HEK293 (cell line): ENCODE measurements around the gene GAS7.

ENCODE experiments used
- CTCF ChIA-PET: fragments of 350-600 bp; formaldehyde crosslinking; extraction: SDS; loops from one replicate; lab custom pipeline; 2021; ENCODE audit warnings: antibody characterized with exemption; lab: Yijun Ruan, JAX
- POLR2A ChIA-PET: fragments of 300-600 bp; formaldehyde crosslinking; extraction: SDS; loops from one replicate; lab custom pipeline; 2020; ENCODE audit warnings: antibody characterized with exemption, inconsistent platforms; lab: Yijun Ruan, JAX
- H3K27ac ChIP-seq: fragments of 200-500 bp; sonication (Bioruptor generic); 2 replicates; pipeline ENCODE4 v1.5.1; 2014; ENCODE audit warnings: low read depth, low read length, control low read depth, inconsistent platforms; ENCODE audit errors: extremely low read depth
- H3K36me3 ChIP-seq, 2 experiments: fragments of 200-500 bp in 1 of 2; sonication (Bioruptor generic) in 1 of 2; 1 replicate in 1 of 2; 2 replicates in 1 of 2; pipeline ENCODE4 v1.5.1; 2014 to 2017; ENCODE audit warnings: inconsistent platforms in 2 of 2, low read length in 2 of 2; ENCODE audit not compliant: control insufficient read depth in 2 of 2, insufficient read depth in 1 of 2
- H3K4me1 ChIP-seq: fragments of 200-500 bp; sonication (Bioruptor generic); 2 replicates; pipeline ENCODE4 v1.5.1; 2014; ENCODE audit warnings: mild to moderate bottlenecking, low read length, inconsistent platforms; ENCODE audit not compliant: control insufficient read depth, insufficient read depth
- H3K4me3 ChIP-seq: 2 replicates; pipeline ENCODE4 v1.5.1; 2011; ENCODE audit warnings: low read depth, mild to moderate bottlenecking, control low read depth, low read length, moderate library complexity
- H3K9me3 ChIP-seq: fragments of 200-500 bp; sonication (Bioruptor generic); 2 replicates; pipeline ENCODE4 v1.5.1; 2014; ENCODE audit warnings: low read depth, low read length, inconsistent platforms; ENCODE audit not compliant: control insufficient read depth, insufficient read depth
- EGR2 ChIP-seq: fragments of 450-650 bp; formaldehyde crosslinking; IDR thresholded peaks from 2 replicates; pipeline ENCODE4 v1.5.1; 2016; ENCODE audit warnings: low read depth, missing biosample characterization, missing genetic modification characterization
- SALL2 ChIP-seq: fragments of 450-650 bp; formaldehyde crosslinking; IDR thresholded peaks from 2 replicates; pipeline ENCODE4 v1.5.0; 2017; ENCODE audit warnings: missing biosample characterization, mild to moderate bottlenecking, missing genetic modification characterization, borderline replicate concordance
- ZNF146 ChIP-seq: fragments of 450-650 bp; formaldehyde crosslinking; IDR thresholded peaks from 2 replicates; pipeline ENCODE4 v1.5.1; 2016; ENCODE audit warnings: missing biosample characterization, missing genetic modification characterization
- ZNF174 ChIP-seq: fragments of 450-650 bp; formaldehyde crosslinking; IDR thresholded peaks from 2 replicates; pipeline ENCODE4 v1.5.0; 2017; ENCODE audit warnings: missing biosample characterization, mild to moderate bottlenecking, missing genetic modification characterization
- ZNF221 ChIP-seq: fragments of 450-650 bp; formaldehyde crosslinking; IDR thresholded peaks from 2 replicates; pipeline ENCODE4 v1.5.1; 2017; ENCODE audit warnings: missing biosample characterization, missing genetic modification characterization, borderline replicate concordance
- ZNF335 ChIP-seq: fragments of 450-650 bp; formaldehyde crosslinking; conservative IDR thresholded peaks from 2 replicates; pipeline ENCODE4 v1.5.1; 2016; ENCODE audit warnings: missing biosample characterization, missing genetic modification characterization
- ZNF354C ChIP-seq: fragments of 450-650 bp; formaldehyde crosslinking; IDR thresholded peaks from 2 replicates; pipeline ENCODE4 v1.5.1; 2016; ENCODE audit warnings: missing biosample characterization, missing genetic modification characterization, low read depth, borderline replicate concordance
- ZNF362 ChIP-seq: fragments of 450-650 bp; formaldehyde crosslinking; IDR thresholded peaks from 2 replicates; pipeline ENCODE4 v1.5.1; 2016; ENCODE audit warnings: missing biosample characterization, missing genetic modification characterization
- ZNF518A ChIP-seq: fragments of 450-650 bp; formaldehyde crosslinking; conservative IDR thresholded peaks from 2 replicates; pipeline ENCODE4 v1.5.1; 2016; ENCODE audit warnings: low read depth, missing biosample characterization, missing genetic modification characterization
- ZNF548 ChIP-seq: fragments of 450-650 bp; formaldehyde crosslinking; IDR thresholded peaks from 2 replicates; pipeline ENCODE4 v1.5.1; 2016; ENCODE audit warnings: missing biosample characterization, missing genetic modification characterization
- ZNF571 ChIP-seq: fragments of 450-650 bp; formaldehyde crosslinking; IDR thresholded peaks from 2 replicates; pipeline ENCODE4 v1.5.0; 2017; ENCODE audit warnings: missing biosample characterization, missing genetic modification characterization
- ZNF664 ChIP-seq: fragments of 450-650 bp; formaldehyde crosslinking; IDR thresholded peaks from 2 replicates; pipeline ENCODE4 v1.5.1; 2016; ENCODE audit warnings: missing biosample characterization, missing genetic modification characterization
- ZNF785 ChIP-seq: fragments of 450-650 bp; formaldehyde crosslinking; IDR thresholded peaks from 2 replicates; pipeline ENCODE4 v1.5.1; 2016; ENCODE audit warnings: missing biosample characterization, missing genetic modification characterization
- ZNF792 ChIP-seq: fragments of 450-650 bp; formaldehyde crosslinking; IDR thresholded peaks from 2 replicates; pipeline ENCODE4 v1.5.1; 2016; ENCODE audit warnings: missing biosample characterization, missing genetic modification characterization
- ZSCAN30 ChIP-seq: fragments of 450-650 bp; IDR thresholded peaks from 2 replicates; pipeline ENCODE4 v1.5.1; 2018; ENCODE audit warnings: missing biosample characterization, mild to moderate bottlenecking, missing genetic modification characterization, moderate library complexity
- TF ChIP-seq, protein P1 (sequence below): fragments of 450-650 bp; formaldehyde crosslinking; IDR thresholded peaks from 2 replicates; pipeline ENCODE4 v1.5.1; 2016; ENCODE audit warnings: missing biosample characterization, missing genetic modification characterization, borderline replicate concordance
- TF ChIP-seq, protein P2 (sequence below): fragments of 450-650 bp; formaldehyde crosslinking; IDR thresholded peaks from 2 replicates; pipeline ENCODE4 v1.5.1; 2016; ENCODE audit warnings: missing biosample characterization, missing genetic modification characterization
- TF ChIP-seq, protein P3 (sequence below): fragments of 450-650 bp; formaldehyde crosslinking; IDR thresholded peaks from 2 replicates; pipeline ENCODE4 v1.5.1; 2016; ENCODE audit warnings: missing biosample characterization, missing genetic modification characterization

GAS7 gene

GRCh38 chr17:9912121-9913099, 286.0 kb downstream of the GAS7 start:
- ChIA-PET POLR2A (no interaction called here), CTCF (interaction anchor here (0.6 to 1.8 kb wide), 9 partner anchors 9 to 716 kb away, joined by 3 to 6 read pairs (median 3); no protein-coding TSS in a partner anchor)

DNA sequence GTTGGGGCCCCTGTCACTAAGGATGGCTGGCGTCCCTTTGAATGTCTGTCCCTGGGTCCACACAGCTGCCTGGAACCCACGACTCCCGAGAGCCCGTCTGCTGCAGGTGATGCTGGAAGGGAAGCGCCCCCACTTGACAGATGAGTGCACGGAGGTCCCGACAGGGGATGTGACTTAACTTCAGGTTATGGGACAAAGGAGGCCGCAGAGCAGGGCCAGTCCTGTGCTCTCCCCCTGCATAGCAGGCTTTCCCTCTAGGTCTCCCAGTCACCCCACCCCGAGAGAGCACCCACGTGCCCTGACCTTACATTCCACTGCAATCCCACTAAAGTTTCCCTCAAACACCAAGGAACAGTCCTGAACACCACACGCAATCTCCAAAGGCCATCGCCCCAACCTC, 287.3 kb downstream of the GAS7 start:
- ChIA-PET CTCF (interaction anchor here (3.2 kb wide), 1 partner anchor 18 kb away, joined by 7 read pairs; no protein-coding TSS in a partner anchor), POLR2A (no interaction called here)
- H3K4me1 ChIP-seq, result no peaks in the 10 kb centered on the region
- H3K27ac ChIP-seq, result no peak overlapping the region
- H3K4me3 ChIP-seq, result no peak overlapping the region
- H3K9me3 ChIP-seq, result no peaks in the 10 kb centered on the region
- no peaks in the 10 kb centered on the region for H3K36me3 ChIP-seq
- TF ChIP-seq ZNF362 (tag by site-specific recombination) (no peak), ZNF221 (tag by site-specific recombination) (no peak), ZNF571 (tag by site-specific recombination) (no peak), ZNF174 (tag by site-specific recombination) (no peak), ZNF664 (tag by site-specific recombination) (no peak), SALL2 (tag by site-specific recombination) (no peak), ZNF335 (no peak), ZNF354C (tag by site-specific recombination) (no peak), ZNF146 (tag by site-specific recombination) (no peak), ZNF548 (tag by site-specific recombination) (no peak), ZNF792 (tag by site-specific recombination) (no peak), ZSCAN30 (no peak), ZNF518A (tag by site-specific recombination) (no peak)
- TF ChIP-seq, protein P1, sequence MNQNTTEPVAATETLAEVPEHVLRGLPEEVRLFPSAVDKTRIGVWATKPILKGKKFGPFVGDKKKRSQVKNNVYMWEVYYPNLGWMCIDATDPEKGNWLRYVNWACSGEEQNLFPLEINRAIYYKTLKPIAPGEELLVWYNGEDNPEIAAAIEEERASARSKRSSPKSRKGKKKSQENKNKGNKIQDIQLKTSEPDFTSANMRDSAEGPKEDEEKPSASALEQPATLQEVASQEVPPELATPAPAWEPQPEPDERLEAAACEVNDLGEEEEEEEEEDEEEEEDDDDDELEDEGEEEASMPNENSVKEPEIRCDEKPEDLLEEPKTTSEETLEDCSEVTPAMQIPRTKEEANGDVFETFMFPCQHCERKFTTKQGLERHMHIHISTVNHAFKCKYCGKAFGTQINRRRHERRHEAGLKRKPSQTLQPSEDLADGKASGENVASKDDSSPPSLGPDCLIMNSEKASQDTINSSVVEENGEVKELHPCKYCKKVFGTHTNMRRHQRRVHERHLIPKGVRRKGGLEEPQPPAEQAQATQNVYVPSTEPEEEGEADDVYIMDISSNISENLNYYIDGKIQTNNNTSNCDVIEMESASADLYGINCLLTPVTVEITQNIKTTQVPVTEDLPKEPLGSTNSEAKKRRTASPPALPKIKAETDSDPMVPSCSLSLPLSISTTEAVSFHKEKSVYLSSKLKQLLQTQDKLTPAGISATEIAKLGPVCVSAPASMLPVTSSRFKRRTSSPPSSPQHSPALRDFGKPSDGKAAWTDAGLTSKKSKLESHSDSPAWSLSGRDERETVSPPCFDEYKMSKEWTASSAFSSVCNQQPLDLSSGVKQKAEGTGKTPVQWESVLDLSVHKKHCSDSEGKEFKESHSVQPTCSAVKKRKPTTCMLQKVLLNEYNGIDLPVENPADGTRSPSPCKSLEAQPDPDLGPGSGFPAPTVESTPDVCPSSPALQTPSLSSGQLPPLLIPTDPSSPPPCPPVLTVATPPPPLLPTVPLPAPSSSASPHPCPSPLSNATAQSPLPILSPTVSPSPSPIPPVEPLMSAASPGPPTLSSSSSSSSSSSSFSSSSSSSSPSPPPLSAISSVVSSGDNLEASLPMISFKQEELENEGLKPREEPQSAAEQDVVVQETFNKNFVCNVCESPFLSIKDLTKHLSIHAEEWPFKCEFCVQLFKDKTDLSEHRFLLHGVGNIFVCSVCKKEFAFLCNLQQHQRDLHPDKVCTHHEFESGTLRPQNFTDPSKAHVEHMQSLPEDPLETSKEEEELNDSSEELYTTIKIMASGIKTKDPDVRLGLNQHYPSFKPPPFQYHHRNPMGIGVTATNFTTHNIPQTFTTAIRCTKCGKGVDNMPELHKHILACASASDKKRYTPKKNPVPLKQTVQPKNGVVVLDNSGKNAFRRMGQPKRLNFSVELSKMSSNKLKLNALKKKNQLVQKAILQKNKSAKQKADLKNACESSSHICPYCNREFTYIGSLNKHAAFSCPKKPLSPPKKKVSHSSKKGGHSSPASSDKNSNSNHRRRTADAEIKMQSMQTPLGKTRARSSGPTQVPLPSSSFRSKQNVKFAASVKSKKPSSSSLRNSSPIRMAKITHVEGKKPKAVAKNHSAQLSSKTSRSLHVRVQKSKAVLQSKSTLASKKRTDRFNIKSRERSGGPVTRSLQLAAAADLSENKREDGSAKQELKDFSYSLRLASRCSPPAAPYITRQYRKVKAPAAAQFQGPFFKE (tag by site-specific recombination), result no peak
- TF ChIP-seq, protein P2, sequence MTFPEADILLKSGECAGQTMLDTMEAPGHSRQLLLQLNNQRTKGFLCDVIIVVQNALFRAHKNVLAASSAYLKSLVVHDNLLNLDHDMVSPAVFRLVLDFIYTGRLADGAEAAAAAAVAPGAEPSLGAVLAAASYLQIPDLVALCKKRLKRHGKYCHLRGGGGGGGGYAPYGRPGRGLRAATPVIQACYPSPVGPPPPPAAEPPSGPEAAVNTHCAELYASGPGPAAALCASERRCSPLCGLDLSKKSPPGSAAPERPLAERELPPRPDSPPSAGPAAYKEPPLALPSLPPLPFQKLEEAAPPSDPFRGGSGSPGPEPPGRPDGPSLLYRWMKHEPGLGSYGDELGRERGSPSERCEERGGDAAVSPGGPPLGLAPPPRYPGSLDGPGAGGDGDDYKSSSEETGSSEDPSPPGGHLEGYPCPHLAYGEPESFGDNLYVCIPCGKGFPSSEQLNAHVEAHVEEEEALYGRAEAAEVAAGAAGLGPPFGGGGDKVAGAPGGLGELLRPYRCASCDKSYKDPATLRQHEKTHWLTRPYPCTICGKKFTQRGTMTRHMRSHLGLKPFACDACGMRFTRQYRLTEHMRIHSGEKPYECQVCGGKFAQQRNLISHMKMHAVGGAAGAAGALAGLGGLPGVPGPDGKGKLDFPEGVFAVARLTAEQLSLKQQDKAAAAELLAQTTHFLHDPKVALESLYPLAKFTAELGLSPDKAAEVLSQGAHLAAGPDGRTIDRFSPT (tag by site-specific recombination), result no peak
- TF ChIP-seq, protein P3, sequence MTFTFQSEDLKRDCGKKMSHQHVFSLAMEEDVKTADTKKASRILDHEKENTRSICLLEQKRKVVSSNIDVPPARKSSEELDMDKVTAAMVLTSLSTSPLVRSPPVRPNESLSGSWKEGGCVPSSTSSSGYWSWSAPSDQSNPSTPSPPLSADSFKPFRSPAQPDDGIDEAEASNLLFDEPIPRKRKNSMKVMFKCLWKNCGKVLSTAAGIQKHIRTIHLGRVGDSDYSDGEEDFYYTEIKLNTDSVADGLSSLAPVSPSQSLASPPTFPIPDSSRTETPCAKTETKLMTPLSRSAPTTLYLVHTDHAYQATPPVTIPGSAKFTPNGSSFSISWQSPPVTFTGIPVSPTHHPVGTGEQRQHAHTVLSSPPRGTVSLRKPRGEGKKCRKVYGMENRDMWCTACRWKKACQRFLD (tag by site-specific recombination), result no peak

More at GRCh38 chr17:9912121-9913099, 286.0 kb downstream of the GAS7 start:
- H3K27ac ChIP-seq, result no peak overlapping the region
- no peak overlapping the region for H3K4me3 ChIP-seq
- TF ChIP-seq EGR2 (no peak), ZNF785 (no peak)
- H3K9me3 ChIP-seq, result no peaks in the 10 kb centered on the region
- no peaks in the 10 kb centered on the region for H3K4me1 ChIP-seq
- H3K36me3 ChIP-seq, result no peaks in the 10 kb centered on the region
